Pancreas (tissue), 10 donors: ENCODE measurements around the gene NR1I3. TPM values are rescaled to one million over a fixed set of nuclear protein-coding genes. Genes with fewer than 3 reads are reported as not detected.
A peak's percentile ranks its signal among the peaks of the same experiment; 100 is the strongest.

Experiments used
- ATAC-seq, 4 donors: fragments of 200-7000 bp; cut with Tn5 transposase; one replicate each; pipeline versions ENCODE4 v1.8.0 to v1.9.1; 2020; ENCODE audit warnings: mild to moderate bottlenecking in 4 of 4, moderate library complexity in 4 of 4
- DNase-seq, 6 donors: peaks; one replicate each; pipeline ENCODE4 v3.0.0-alpha.2; 2020
- FAIRE-seq: peaks from 2 replicates; lab custom pipeline; 2012; peaks lifted over from hg19 to GRCh38; lab: Jason Lieb, UNC
- H3K27ac ChIP-seq, 4 donors: fragments of 200-600 bp; sonication (generic); 1 replicate in 3 of 4; 2 replicates in 1 of 4; pipeline versions ENCODE4 v1.5.0 to v1.8.0; 2020
- H3K27me3 ChIP-seq, 4 donors: fragments of 200-600 bp; one replicate each; pipeline ENCODE4 v1.8.0; 2021
- H3K36me3 ChIP-seq, 3 donors: fragments of 200-600 bp; sonication (generic) in 1 of 3; one replicate each; pipeline versions ENCODE4 v1.5.0 to v1.8.0; 2020 to 2021
- H3K4me1 ChIP-seq, 3 donors: fragments of 200-600 bp; one replicate each; pipeline ENCODE4 v1.8.0; 2021
- H3K4me3 ChIP-seq, 4 donors: fragments of 200-600 bp; sonication (generic) in 2 of 4; one replicate each; pipeline versions ENCODE4 v1.5.0 to v1.8.0; 2020 to 2021
- H3K9me3 ChIP-seq, 4 donors: fragments of 200-600 bp; one replicate each; pipeline ENCODE4 v1.8.0; 2021
- WGBS, 2 donors: extraction: QIAGEN DNeasy Blood & Tissue Kit; methylation state at CpG; one replicate each; pipeline ENCODE4 v1.1.7; 2013; 5-methylcytosine and 5-hydroxymethylcytosine counted together
- intact Hi-C, 3 donors: fragments of 100-400 bp; cut with DNase I; formaldehyde crosslinking; loops; one replicate each; pipeline versions ENCODE4 v1.11.1 to v1.14.2; 2022
- polyA plus RNA-seq, 2 donors: library from polyadenylated mRNA; stranded (reverse); fragments of 200-250 nt; gene quantifications; one replicate each; pipeline ENCODE4 v1.2.3, GENCODE V29; 2013
- total RNA-seq, 6 donors: library from RNA; stranded (reverse); fragmentation: NEBNext Ultra II Directional in 4 of 6; extraction: Animal tissue kit (Norgen Biotek cat#: 25700) in 4 of 6; gene quantifications; one replicate each; pipeline versions ENCODE4 v1.2.1 to v1.2.4, GENCODE V29; 2021 to 2023
- TF ChIP-seq, protein P1 (sequence below), 4 donors: fragments of 200-600 bp; sonication (generic) in 3 of 4; IDR thresholded peaks; one replicate each; pipeline versions ENCODE4 v1.5.0 to v1.8.0; 2021; ENCODE audit warnings: antibody characterized with exemption in 4 of 4
- donor health status: healthy with polysubstance abuse.
- donor health status: DM: no; HTN: no; CAD: no; lungs with moderate emphysema.
- donor health status: DM: no; HTN: no; CAD: no.
- donor health status: control.
- donor health status: control.
- donor health status: Bipolar disorder and iron deficiency.
- donor health status: DM: yes; HTN: yes; CAD: no.
- donor health status: DM: no; HTN: no; CAD: no.
- donor health status: DM: no; HTN: no; CAD: no.
- donor health status: DM: yes; HTN: yes; CAD: no.

The NR1I3 gene
- total and polyA plus RNA-seq, 8 donors, result 0.15 TPM; not detected in 7

- no peak overlapping the region for H3K27ac ChIP-seq
- DNase-seq, result no peak
- no peaks in the 10 kb centered on the region for H3K9me3 ChIP-seq
- ATAC-seq, result no peak
- H3K27me3 ChIP-seq, result no peaks in the 10 kb centered on the region
- H3K4me3 ChIP-seq, result no peak overlapping the region
- TF ChIP-seq, protein P1, sequence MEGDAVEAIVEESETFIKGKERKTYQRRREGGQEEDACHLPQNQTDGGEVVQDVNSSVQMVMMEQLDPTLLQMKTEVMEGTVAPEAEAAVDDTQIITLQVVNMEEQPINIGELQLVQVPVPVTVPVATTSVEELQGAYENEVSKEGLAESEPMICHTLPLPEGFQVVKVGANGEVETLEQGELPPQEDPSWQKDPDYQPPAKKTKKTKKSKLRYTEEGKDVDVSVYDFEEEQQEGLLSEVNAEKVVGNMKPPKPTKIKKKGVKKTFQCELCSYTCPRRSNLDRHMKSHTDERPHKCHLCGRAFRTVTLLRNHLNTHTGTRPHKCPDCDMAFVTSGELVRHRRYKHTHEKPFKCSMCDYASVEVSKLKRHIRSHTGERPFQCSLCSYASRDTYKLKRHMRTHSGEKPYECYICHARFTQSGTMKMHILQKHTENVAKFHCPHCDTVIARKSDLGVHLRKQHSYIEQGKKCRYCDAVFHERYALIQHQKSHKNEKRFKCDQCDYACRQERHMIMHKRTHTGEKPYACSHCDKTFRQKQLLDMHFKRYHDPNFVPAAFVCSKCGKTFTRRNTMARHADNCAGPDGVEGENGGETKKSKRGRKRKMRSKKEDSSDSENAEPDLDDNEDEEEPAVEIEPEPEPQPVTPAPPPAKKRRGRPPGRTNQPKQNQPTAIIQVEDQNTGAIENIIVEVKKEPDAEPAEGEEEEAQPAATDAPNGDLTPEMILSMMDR (IDR thresholded peaks at IDR 0.05), result no peak
- no peaks in the 10 kb centered on the region for H3K4me1 ChIP-seq
- WGBS, 2 donors, result 22 to 24% methylated on average over 3 of the region's 3 CpGs
- intact Hi-C loops, result no loop called here
- FAIRE-seq, result no peak
- no peaks in the 10 kb centered on the region for H3K36me3 ChIP-seq
Observed at GRCh38 chr1:161266202-161266601, 28.2 kb upstream of the NR1I3 start.

GRCh38 chr1:161265305-161265704, 27.3 kb upstream of the NR1I3 start:
- WGBS, 2 donors, result 85% methylated on average over 5 of the region's 5 CpGs
- intact Hi-C loops, result no loop called here

DNA sequence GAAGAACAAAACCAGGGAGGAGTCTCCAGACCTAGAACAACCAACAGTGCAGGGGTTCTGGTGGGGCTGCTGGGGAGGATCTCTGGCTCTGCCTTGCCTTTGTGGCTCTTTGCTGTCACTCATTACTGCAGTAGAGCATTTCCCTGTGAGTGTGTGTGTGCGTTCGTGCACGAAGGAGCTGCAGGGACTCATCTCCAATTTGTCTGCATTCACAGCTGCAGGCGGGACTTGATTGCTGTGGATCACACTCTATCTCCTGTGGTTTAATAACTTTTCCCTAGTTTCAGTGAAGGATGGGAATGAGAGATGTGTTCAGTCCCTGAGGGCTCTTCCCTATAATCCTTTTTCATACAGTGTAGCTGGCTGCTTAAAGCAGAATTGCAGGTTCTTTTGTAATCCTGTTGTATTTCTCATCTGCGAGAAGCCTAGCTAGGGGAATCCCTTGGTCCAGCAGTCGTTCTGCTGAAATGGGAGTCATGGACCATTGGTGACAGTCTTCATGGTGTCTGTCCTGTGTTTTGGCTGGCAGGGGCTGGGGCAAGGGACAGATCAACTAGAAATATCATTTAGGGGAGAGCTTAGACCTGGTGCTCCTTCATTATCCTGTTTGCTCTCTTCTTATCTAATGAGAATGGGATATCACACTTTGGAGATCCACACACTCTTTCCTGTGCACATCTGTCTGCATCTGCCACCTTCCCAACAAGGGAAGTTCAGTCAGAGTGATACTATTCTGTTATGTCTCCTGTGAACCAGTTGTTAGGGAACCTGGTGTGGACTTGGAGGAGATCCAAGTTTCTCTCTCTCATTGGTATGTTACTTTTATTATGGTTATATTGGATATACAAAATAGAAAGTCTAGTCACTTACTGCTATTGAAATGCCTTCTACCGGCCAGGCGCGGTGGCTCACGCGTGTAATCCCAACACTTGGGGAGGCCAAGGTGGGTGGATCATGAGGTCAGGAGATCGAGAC, 23.5 kb upstream of the NR1I3 start:
- Histone ChIP-seq H3K27ac (no peak overlapping the region), H3K4me1 (peaks cover 0 to 3% (median 0%) of the 10 kb centered on the region in 3 donors), H3K36me3 (no peaks in the 10 kb centered on the region), H3K9me3 (no peaks in the 10 kb centered on the region), H3K4me3 (no peak overlapping the region), H3K27me3 (peaks cover 0 to 5% (median 0%) of the 10 kb centered on the region in 4 donors)
- intact Hi-C loops, result no loop called here
- WGBS, 2 donors, result 78 to 79% methylated on average over 12 of the region's 12 CpGs
- DNase-seq, result no peak
- FAIRE-seq, result no peak
- ATAC-seq, result peak in 1 of 4 donors; percentile 29
- TF ChIP-seq, protein P1 (IDR thresholded peaks at IDR 0.05), result no peak

More at GRCh38 chr1:161265305-161265704, 27.3 kb upstream of the NR1I3 start:
- H3K27ac ChIP-seq, result no peak overlapping the region
- ATAC-seq, result no peak
- FAIRE-seq, result no peak
- H3K4me3 ChIP-seq, result no peak overlapping the region
- H3K27me3 ChIP-seq, result no peaks in the 10 kb centered on the region
- H3K9me3 ChIP-seq, result no peaks in the 10 kb centered on the region
- no peaks in the 10 kb centered on the region for H3K36me3 ChIP-seq
- DNase-seq, result no peak
- TF ChIP-seq, protein P1 (IDR thresholded peaks at IDR 0.05), result no peak
- H3K4me1 ChIP-seq, result no peaks in the 10 kb centered on the region

DNA sequence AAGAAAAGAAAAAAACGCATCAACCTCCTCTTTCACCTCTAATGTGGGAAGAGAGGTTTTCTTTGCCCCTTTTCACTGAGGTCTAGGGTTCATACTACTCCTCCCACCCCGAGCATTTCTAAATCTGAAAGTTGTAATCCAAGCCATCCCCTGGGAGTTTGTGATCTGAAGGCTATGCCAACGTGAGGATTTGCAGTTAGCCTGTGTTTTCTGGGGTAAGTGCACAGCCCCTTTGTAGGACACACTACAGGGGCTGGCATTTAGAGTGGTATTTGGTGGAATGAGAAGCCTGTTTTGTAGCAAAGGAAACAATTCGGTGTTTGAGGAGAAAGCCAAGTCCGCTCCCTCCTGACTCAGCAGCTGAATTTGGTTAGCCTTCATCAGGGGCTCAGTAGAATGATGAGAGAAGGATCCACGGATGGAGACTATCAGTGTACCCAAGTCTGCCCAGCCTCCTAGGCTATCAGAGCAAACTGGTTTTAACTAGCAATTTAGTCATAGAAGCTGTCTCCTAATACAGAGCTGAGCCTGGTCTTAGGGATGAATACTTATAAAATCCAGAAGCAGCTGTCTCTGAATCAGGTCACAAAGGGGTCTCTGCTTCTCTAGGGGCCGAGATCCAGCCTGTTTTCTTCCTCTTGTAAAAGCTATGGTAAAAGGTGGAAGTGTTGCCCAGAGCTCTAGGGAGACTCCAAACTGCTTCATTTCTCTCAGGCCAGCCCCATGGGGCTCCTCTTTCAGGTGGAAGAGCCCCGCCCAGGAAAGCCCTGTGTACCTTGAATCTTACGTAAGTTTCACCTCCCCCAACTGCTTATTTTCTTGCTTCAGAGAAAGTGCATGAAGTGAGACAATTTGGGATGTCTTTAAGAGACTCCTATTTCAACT, 22.6 kb upstream of the NR1I3 start:
- ATAC-seq (no peak), DNase-seq (no peak), FAIRE-seq (no peak)
- TF ChIP-seq, protein P1 (IDR thresholded peaks at IDR 0.05), result no peak
- Histone ChIP-seq H3K27me3 (peaks cover 0 to 5% (median 0%) of the 10 kb centered on the region in 4 donors), H3K36me3 (no peaks in the 10 kb centered on the region), H3K9me3 (no peaks in the 10 kb centered on the region), H3K4me3 (no peak overlapping the region), H3K4me1 (peaks cover 0 to 3% (median 0%) of the 10 kb centered on the region in 3 donors), H3K27ac (no peak overlapping the region)
- intact Hi-C loops, result no loop called here
- WGBS, 2 donors, result 62 to 64% methylated on average over 9 of the region's 9 CpGs
